Body of pancreas (tissue), 4 donors: Measurements from ENCODE around the gene ARID1B. TPM values are rescaled to one million over a fixed set of nuclear protein-coding genes. Genes with fewer than 3 reads are reported as not detected.

ENCODE experiments used
- ATAC-seq: fragments of 150-250 bp; one replicate; pipeline ENCODE4 v1.9.1; 2016
- DNase-seq, 4 donors: peaks; one replicate each; pipeline ENCODE4 v3.0.0-alpha.2; 2019
- H3K27ac ChIP-seq, 4 donors: fragments of 200-600 bp; sonication (generic); 1 replicate in 3 of 4; 2 replicates in 1 of 4; pipeline versions ENCODE4 v1.5.1 to v1.6.1; 2016 to 2019; ENCODE audit warnings: mild to moderate bottlenecking in 1 of 4, mixed read lengths in 1 of 4, moderate library complexity in 1 of 4
- H3K27me3 ChIP-seq, 2 donors: fragments of 200-600 bp; sonication (generic); one replicate each; pipeline ENCODE4 v1.6.0; 2016; ENCODE audit warnings: mild to moderate bottlenecking in 1 of 2
- H3K36me3 ChIP-seq, 2 donors: fragments of 200-600 bp; sonication (generic); replicated peaks in 1 of 2; 2 replicates each; pipeline ENCODE4 v1.5.1; 2016; ENCODE audit warnings: low read depth in 2 of 2; ENCODE audit not compliant: insufficient read depth in 1 of 2
- H3K4me1 ChIP-seq: fragments of 200-600 bp; sonication (generic); one replicate; pipeline ENCODE4 v1.6.0; 2016
- H3K4me3 ChIP-seq, 2 donors: fragments of 200-600 bp; sonication (generic); 1 replicate in 1 of 2; 2 replicates in 1 of 2; pipeline ENCODE4 v1.5.1; 2016 to 2019
- H3K9me3 ChIP-seq, 3 donors: fragments of 200-600 bp; sonication (generic); 1 replicate in 2 of 3; 2 replicates in 1 of 3; pipeline ENCODE4 v1.5.1; 2016
- POLR2A ChIP-seq, 3 donors: fragments of 450-650 bp; IDR thresholded peaks; one replicate each; pipeline ENCODE4 v1.6.1; 2016; ENCODE audit warnings: antibody characterized with exemption in 3 of 3, mild to moderate bottlenecking in 2 of 3
- WGBS, 2 donors: methylation state at CpG; one replicate each; pipeline ENCODE4 v1.1.5; 2017; 5-methylcytosine and 5-hydroxymethylcytosine counted together
- intact Hi-C: fragments of 100-400 bp; cut with DNase I; formaldehyde crosslinking; loops from one replicate; pipeline ENCODE4 v1.15.1; 2023
- total RNA-seq, 2 donors: library from RNA; depleted of rRNA; stranded (reverse); fragments of >200 nt; gene quantifications; one replicate each; pipeline ENCODE4 v1.1.0, GENCODE V29; 2016
- TF ChIP-seq, protein P1 (sequence below), 7 experiments: fragments of 450-650 bp in 4 of 7; fragments of 200-600 bp in 3 of 7; sonication (generic) in 3 of 7; IDR thresholded peaks; one replicate each; pipeline ENCODE4 v1.5.1; 2016 to 2019; ENCODE audit warnings: antibody characterized with exemption in 7 of 7

ARID1B gene
- total RNA-seq, 2 donors from 2014 or later, result 71.5 to 85.1 TPM

GRCh38 chr6:156950531-156950930 lies 173.4 kb downstream of the ARID1B start:
- Histone ChIP-seq H3K4me3 (no peak overlapping the region), H3K27ac (no peak overlapping the region), H3K4me1 (peaks cover 36% of the 10 kb centered on the region), H3K9me3 (no peaks in the 10 kb centered on the region), H3K36me3 (no peaks in the 10 kb centered on the region), H3K27me3 (no peaks in the 10 kb centered on the region)
- WGBS, 2 donors, result 80 to 88% methylated on average over 5 of the region's 5 CpGs
- intact Hi-C loops, result no loop called here
- DNase-seq (no peak), ATAC-seq (no peak)
- TF ChIP-seq, protein P1, sequence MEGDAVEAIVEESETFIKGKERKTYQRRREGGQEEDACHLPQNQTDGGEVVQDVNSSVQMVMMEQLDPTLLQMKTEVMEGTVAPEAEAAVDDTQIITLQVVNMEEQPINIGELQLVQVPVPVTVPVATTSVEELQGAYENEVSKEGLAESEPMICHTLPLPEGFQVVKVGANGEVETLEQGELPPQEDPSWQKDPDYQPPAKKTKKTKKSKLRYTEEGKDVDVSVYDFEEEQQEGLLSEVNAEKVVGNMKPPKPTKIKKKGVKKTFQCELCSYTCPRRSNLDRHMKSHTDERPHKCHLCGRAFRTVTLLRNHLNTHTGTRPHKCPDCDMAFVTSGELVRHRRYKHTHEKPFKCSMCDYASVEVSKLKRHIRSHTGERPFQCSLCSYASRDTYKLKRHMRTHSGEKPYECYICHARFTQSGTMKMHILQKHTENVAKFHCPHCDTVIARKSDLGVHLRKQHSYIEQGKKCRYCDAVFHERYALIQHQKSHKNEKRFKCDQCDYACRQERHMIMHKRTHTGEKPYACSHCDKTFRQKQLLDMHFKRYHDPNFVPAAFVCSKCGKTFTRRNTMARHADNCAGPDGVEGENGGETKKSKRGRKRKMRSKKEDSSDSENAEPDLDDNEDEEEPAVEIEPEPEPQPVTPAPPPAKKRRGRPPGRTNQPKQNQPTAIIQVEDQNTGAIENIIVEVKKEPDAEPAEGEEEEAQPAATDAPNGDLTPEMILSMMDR (IDR thresholded peaks at IDR 0.05), result no peak
- TF ChIP-seq POLR2A (IDR thresholded peaks at IDR 0.05), result no peak

DNA sequence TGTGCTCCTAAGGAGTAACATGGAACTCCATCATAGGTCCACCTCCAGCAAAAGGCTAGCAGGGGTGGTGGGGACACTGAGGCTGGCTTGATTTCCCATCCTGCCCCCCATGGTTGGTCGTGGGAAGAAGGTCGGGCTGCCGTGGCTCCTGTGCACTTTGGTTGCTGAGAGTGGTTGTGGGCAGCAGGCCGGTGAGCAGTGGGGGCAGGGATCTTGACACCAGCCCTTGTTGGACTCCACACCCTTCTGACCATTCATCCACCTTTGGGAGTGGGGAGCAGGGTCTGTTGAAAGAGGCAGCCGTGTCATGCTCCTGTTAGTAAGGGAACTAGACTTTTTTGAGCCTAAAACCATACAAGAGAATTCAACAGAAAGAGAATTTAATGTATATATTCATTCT lies 175.2 kb downstream of the ARID1B start:
- Histone ChIP-seq H3K27ac (no peak overlapping the region), H3K4me3 (no peak overlapping the region), H3K36me3 (no peaks in the 10 kb centered on the region), H3K27me3 (no peaks in the 10 kb centered on the region), H3K4me1 (peaks cover 54% of the 10 kb centered on the region), H3K9me3 (no peaks in the 10 kb centered on the region)
- WGBS, 2 donors, result 90 to 96% methylated on average over 5 of the region's 5 CpGs
- ATAC-seq (no peak), DNase-seq (no peak)
- intact Hi-C loops, result no loop called here
- TF ChIP-seq POLR2A (IDR thresholded peaks at IDR 0.05), result no peak
- TF ChIP-seq, protein P1 (IDR thresholded peaks at IDR 0.05), result no peak

DNA sequence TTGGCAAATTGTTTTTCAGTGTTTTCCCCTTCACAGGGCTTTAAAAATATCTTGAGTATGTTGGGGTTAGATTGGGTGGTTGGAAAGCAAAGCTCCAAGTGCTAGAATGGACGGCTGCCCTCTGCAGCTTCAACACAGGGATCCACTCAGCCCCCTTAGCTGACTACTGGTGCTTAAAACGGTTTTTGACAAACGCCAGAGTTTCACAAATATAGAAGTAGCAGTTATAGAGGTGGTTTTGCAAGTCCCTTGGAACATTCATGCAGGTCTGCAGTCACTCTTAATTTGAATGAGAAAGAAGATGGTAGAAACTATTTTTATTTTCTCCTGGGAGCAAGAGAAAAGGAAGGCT lies 175.9 kb downstream of the ARID1B start:
- Histone ChIP-seq H3K36me3 (no peaks in the 10 kb centered on the region), H3K27me3 (no peaks in the 10 kb centered on the region), H3K4me1 (peaks cover 54% of the 10 kb centered on the region), H3K4me3 (no peak overlapping the region), H3K9me3 (no peaks in the 10 kb centered on the region), H3K27ac (peak overlapping the region in 1 of 4 donors; percentile 27)
- DNase-seq, result no peak
- intact Hi-C loops, result no loop called here
- no peak for TF ChIP-seq POLR2A (IDR thresholded peaks at IDR 0.05)
- TF ChIP-seq, protein P1 (IDR thresholded peaks at IDR 0.05), result no peak
- WGBS, 2 donors, result 50 to 59% methylated on average over 3 of the region's 3 CpGs
- ATAC-seq, result no peak

DNA sequence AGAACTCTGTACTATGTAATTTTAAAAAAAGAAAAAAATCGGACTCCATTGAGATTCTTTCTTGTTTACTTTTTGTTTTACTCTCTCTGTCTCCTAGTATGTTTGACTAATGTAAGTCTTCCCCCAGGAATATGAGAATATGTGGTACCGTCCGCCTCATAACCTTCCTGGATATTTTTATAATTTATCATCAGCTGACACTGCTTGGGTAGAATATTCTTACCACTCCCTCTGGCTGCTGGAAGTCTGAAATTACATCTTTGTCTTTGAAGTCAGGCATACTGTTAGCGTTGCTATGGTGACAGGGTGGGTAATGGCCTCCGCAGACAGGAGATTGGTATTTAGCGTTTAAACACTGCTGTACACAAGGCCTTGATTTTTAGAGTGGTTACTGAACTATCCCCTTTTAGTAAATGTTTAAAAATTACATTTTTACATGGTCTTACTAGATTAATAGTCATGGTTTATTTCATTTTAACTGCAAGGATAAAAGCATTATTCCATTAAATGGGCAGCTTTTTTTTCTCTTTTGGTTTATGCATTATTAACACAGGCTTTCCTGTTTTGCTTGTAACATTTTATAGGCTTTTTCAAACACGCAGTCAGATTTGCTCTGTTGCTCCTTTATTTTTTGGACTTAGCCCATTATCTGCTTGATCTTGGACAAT lies 176.4 kb downstream of the ARID1B start:
- no peaks in the 10 kb centered on the region for H3K36me3 ChIP-seq
- TF ChIP-seq, protein P1 (IDR thresholded peaks at IDR 0.05), result peak in 3 of 7 experiments; percentile 14 to 34 (median 18)
- TF ChIP-seq POLR2A (IDR thresholded peaks at IDR 0.05), result no peak
- intact Hi-C loops, result no loop called here
- H3K27ac ChIP-seq, result peak overlapping the region in 1 of 4 donors; percentile 27
- no peaks in the 10 kb centered on the region for H3K27me3 ChIP-seq
- H3K9me3 ChIP-seq, result no peaks in the 10 kb centered on the region
- 48 to 53% methylated on average over 7 of the region's 7 CpGs for WGBS, 2 donors
- H3K4me3 ChIP-seq, result no peak overlapping the region
- ATAC-seq (peak; percentile 51), DNase-seq (peak in 1 of 4 donors; percentile 47)
- H3K4me1 ChIP-seq, result peaks cover 54% of the 10 kb centered on the region

DNA sequence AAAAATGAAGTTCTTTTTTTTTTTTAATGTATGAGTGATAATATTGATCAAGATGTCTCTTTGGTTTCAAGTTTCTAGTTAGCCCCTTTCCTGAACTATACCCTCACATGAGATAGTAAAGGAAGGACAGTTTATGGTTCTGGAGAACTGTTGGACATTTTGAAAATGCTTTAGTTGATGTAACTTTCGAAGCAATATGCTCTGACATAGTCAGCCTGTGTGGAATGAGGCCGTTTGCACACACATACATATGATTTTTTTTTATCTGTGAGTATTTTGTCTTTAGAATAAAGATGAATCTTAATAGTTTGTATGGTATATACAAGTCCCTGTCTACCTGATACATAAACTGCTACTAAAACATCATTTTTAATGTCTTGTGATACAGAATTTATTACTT lies 177.0 kb downstream of the ARID1B start:
- Histone ChIP-seq H3K27me3 (no peaks in the 10 kb centered on the region), H3K27ac (no peak overlapping the region), H3K9me3 (no peaks in the 10 kb centered on the region), H3K4me1 (peaks cover 49% of the 10 kb centered on the region), H3K4me3 (no peak overlapping the region), H3K36me3 (no peaks in the 10 kb centered on the region)
- TF ChIP-seq POLR2A (IDR thresholded peaks at IDR 0.05), result no peak
- TF ChIP-seq, protein P1 (IDR thresholded peaks at IDR 0.05), result no peak
- 82 to 86% methylated on average over 2 of the region's 2 CpGs for WGBS, 2 donors
- ATAC-seq, result no peak
- intact Hi-C loops, result no loop called here
- DNase-seq, result no peak
